Measurements from ENCODE around the gene KY.

KY gene

DNA sequence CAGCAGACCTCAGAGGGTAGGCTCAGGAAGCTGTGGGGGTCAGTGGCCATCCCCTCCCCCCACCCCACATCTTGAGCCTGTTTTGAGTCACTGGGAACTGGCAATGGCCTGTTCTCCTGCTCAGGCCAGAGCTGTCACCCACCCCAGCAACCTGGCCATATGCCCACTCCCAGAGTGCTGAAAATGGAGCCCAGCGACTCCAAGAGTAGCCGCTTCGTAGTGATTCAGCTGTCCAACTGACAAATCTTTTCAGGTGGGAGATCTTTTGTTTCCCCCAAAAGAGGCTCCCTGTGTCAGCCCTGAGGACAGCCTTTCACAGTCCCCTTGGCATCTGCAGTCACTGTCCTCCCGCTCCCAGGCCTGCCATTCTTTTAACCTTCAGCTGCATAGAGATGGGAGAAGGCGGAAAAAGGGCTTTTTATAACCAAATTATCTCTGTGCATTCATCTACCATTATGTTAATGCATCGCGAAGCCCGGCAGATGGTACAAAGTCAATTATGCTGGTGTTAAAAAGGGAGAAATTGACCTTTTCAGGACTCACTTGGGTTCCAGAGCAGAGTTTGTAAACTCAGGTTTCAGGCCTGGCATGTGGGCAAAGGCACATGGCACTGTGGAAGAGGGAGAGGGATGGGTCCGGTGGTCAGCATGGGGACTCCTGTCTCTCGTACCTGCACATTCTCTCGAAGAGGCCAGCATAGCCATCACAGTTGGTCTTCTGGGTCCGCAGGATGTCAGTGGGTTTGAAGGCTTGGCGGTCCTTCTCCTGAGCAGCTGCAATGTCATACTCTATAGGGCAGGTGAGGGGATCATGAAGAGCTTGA lies 32.1 kb downstream of the KY start:
- no peak for DNase-seq

DNA sequence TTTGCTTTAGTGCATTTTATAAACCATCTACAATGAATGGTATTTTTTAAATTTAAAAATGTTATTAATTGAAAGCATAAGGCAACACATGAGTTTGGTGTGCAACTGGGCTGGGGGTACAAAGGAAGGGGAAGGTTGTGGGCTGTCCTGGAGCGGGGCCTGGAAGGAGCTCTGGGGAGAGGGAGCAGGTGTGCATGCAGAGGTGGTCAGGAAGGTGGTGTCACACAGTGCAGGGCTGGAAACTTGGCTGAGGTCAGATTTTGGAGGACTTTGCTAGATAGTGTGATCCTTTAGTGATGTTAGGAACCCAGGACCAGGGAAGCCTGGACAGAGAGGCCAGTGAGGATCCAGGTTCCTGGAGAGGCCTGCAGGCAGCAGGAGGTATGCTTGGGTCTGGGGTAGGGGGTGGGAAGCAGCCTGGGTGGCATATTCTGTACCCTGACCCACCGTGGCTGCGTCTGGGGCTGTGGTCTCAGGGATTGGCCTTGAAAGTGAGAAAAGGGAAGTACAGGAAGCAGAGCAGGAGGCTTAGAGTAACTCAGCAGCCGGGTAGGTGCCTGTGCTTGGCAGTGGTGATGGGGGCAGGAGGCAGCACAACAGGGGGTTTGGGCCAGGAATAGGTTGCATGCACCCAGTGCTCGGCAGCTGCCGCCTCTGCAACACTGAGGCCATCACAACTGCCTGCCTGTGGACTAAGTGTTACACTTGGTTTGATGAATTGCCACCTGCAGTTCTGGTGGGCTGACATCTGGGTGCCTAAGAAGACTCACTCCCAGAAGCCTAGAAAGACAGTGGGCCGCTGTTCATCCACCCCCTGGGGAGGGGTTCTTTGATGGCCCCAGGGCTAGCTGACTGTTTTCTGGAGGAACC lies 33.0 kb downstream of the KY start:
- no peak for DNase-seq

DNA sequence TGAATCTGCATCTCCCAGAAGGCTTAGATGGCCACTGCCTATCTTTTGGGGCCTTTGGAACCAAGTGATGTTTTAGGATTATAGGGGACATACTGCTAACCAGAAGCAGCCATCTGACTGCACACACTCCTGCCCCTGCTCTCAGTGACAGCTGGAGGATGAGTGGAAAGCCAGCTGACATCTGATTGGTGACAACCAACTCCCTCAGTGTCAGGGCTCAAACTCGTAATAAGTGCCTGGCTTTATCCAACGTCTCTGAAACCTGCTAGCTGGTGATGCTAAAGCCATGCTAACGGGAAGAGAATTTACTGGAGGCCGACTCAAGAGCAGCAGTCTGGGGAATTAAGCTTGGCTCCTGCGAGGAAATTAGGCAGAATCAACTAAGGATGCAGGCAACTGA lies 35.1 kb downstream of the KY start:
- no peak for DNase-seq

DNA sequence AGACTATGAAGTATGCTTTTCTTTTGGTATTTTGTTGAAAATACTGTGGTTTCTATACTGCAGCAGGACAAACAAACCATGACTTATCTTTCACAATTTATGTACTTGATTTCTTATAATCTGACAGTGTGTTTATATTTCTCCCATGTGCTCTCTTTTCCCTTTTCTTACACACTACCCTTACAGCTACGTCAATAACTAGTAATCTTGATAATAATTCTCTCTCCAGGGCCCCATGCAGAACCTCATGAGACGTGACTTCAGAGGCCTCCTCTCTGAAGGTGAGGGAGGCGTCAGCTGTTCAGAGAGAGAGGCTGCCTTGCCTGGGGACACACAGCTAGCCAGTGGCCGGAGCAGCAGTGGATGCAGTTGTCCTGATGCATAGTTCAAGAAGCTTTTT lies 35.9 kb downstream of the KY start:
- no peak for DNase-seq

DNA sequence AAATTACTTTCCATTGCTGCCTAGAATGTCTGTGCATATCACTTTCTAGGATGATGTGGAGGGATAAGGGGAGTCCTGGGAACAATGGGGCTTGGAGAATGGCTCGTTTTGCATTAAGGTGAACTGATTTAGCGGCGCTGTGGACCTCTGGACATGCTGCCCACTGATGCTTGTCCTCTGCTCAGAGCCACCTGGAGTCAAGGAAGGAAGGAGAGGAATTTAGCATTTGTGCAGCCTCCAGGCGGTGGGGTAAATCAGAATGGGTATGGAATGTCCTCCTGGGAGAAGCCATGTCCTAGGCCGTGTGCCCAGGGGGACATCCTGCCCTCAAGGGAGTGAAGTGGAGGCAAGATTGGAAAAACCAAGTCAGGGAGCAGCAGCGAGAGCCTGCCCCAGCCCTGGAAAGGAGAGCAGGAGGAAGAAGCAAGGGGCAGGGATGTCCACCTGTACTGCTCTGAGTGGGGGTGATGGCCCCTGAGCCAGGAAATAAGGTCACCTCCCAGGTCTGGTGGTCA lies 37.8 kb downstream of the KY start:
- no peak for DNase-seq

DNA sequence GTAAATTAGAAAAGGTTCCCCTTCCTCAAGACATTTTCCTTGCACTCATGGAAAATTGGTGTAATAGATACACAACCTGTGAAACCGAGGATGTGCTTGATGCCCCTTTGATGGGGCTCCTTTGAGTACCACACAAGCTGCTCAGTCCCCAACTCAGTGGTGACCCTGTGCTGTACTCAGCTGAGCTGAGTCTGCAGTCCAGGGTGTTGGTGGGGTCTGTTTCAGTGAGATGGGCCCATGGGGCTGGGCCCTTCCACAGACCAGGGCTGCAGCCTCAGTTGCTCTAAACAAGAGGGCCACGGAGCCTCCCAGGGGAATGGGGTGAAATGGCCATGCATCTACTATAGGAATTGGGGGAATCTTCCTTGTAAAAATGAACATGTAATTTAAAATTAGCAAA lies 39.3 kb downstream of the KY start:
- DNase-seq: no peak

DNA sequence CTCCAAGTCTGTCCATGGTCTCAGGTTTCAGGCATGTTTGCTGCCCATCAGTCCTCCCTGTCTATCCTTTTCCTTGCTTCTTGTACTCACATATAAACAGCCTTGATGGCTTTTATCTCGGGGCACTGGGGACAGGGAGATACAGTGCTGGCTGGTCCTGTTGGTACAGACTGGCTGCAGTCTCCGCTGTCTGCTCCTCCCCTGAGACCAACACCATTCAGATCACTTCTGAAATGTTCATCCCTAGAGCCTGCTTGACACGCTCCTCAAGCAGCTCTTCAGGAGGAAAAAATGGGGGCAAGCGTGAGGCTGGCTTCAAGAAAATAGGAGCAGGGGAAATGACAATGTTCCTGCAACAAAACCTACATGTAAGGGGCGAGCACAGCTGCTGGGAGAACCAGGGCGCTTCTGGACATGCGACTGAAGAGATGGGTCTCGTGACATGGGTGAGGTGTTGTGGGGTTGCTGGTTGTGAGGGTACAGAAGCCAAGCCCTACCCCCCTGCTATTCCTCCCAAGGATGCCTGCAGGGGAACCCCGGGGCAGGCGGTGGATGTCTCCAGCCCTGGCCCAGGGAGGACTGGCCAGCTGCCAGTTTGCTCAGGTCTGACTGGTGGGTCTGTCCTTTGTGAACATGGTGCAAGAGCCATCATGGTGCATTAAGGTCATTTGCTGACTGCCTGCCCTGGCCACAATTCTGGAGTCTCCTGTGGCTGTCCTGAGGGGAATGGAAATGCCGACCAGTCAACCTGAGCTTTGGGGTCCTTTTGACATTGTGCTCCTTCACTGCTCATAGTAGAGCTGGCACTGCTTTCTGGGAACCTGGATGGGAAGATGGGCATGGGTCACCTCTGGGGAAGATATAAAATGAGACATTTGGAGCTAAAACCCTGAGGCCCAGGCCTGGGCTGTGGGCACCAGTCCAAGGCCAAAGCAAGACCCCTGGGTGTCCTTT lies 40.1 kb downstream of the KY start:
- DNase-seq: no peak

DNA sequence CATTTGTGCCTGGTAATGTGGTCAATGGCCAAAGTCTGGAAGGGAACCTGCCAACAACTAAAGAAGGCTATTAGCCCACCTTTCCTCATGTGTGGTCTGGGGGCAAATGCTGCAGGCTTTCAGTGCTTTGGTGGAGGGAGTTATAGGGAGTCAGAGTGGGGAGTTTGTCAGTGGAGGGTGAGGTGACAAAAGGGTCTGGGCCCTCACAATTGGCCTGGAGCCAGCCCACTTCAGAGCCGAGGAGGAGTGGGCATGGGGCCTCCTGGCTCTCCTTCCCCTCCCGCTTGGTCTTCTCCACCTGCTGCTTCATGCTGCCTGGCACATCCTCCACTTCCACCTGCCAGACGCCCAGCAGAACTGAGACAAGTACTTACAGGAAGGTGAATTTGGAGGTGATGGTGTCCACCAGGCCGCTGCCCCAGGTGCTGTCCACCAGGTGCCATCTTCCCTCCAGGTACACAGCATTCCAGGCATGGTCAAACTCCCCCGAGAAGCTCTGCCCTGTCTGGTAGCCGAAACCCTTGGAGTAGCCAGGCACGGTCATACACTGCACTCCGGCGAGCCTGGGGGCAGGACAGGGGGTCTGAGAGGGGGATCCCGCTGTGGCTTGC lies 40.9 kb downstream of the KY start:
- DNase-seq: no peak

DNA sequence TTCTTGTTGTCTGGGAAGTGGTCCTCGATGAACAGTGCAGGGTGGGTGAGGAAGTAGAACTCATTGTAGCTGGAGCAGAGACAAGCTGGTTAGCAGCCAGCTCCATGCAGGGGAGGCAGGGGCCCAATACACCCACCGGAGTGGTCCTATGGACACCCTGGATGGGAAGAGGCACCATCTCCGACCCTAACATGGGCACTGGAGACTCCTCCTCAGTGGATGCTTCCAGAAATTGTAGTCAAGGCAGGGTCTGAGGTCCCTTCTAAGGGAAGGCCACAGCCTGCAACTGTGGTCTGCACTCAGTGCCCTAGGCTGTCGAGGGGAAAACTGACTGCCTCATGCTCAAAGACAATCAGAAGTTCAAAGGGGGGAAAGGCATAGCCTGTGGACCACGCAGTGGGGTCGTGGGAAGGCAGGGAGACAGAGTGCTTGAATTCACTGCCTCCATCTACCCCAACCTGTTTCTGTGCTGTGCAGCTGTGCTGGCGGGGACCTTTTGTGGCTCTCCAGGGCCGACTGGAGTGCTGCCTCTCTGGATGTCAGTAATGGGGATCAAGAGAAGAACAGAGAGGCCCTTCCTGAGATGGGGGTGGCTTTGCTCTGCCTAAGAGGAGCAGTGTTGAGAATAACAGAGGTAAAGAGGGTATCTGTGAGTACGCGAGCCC lies 41.9 kb downstream of the KY start:
- no peak for DNase-seq

DNA sequence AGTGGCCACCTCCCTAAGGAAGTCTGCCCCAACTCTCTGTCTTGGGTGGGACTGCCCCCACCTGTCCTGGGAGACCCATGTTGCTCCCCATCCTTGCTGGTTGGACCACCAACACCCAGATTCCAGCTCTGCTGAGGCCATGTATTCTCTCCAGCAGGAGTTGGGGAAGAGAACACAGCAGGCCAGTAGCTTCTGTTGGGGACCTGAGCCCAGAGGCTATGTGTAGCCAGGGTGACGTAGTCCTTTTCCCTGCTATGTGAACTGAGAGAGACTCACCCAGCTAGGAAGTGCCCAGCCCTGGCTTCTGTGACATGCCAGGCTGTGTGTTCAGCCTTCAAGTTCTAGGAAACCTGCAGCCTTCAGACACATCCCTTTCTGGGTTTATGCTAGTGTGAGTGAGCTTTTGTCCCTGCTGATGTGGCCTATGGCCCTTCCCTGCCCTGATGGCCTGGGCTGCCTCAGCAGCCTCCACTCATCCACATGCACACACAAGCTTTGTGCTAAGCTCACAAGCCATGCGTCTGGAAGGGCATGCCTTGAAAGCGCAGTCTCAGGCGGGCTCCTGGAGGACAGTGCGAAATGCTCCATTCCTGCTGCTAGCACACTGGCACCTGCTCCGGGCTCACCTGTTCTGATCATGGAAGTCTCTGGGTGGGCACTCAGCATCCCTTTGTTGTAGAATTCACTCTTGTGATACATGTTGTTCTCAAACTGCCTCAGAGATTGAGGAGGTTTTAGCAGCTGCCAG lies 42.6 kb downstream of the KY start:
- DNase-seq: no peak

DNA sequence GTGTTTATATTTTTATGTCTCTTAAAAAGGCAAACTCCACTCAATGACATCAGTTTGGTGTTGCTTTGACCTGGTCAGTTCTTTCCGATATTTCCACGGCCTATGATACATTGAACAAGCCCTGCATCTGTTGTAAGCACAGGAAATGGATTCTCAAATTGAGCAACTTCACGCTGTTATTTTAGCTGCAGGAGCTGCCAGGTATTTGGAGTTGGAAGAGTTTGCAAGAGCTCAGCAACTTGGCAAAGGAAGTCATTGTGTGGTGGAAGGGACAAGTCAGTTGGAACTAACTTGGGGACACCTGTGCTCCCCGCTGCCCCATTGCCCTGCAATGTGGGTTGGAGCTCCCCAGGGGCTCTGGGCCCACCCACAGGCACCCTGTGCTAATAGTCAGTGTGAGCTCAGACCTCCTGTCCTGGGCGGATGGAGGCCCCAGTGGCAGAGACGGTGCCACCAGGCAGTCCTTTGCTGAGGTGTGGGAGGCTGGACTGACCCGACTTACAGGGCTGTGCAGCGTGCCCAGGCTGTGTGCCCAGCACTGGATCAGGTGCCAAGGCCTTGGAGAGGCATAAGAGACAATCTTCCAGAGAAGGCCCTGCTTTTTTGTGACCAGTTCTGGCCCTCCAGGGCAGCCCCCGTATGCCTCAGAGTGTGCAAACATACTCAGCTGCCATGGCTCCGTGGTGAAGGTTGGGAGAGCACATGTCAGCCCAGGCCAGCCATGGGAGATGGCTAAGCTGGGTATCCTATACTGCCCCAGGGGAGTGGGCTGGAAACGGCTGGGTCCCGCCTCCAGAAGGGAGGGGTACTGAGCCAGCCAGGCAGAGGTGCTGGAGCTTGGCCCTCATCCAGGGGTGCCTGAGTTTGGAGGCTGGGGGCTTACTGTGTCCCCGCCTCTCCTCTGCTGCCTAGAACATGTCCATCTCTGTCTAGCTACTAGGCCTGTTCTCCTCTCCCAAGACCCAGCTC lies 43.5 kb downstream of the KY start:
- no peak for DNase-seq

DNA sequence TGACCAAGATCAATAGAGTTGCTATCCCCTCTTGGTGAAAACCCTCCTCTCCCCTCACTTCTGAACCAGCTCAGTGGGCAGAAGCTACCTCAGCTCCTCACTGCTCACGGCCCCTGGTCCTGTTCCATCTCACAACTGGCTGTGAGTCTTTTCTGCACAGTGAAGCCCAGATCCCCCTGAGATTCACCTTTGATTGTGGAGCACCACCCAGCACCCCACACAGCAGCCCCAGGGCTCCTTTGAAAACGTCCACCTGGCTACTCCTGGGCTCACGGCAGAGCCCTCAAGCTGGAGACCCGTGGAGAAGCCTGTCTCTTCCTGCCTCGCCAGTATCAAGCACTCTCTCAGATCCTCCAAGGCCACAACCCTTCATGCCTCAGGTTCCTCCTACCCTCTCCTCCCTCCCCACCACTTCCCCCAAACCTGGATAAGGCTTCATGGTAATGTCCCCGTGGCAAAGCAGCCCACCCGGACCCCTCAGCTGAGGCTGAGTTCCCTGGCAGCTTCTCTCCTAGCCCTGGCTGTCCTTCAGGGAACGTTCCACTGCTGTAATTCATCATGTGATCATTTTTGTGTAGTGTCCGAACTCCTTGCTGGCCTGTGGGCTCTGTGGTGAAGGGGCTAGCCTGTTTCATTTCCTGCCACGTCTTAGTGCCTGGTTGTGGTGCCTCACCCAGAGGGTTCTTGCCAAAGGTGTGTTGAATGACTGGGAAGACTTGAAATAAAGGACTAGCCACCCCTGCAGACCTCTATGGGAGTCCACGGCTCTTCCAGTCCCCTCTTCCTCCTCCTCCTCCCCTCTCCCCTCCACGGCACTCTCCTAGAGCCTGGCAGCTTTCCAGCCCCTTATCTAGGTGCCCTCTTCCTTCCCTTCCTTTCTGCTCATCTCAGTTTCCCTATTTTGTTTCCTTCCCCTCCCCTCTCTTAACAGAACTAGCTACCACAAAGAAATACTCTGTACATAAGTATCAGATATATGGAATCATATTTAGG lies 44.5 kb downstream of the KY start:
- no peak for DNase-seq

DNA sequence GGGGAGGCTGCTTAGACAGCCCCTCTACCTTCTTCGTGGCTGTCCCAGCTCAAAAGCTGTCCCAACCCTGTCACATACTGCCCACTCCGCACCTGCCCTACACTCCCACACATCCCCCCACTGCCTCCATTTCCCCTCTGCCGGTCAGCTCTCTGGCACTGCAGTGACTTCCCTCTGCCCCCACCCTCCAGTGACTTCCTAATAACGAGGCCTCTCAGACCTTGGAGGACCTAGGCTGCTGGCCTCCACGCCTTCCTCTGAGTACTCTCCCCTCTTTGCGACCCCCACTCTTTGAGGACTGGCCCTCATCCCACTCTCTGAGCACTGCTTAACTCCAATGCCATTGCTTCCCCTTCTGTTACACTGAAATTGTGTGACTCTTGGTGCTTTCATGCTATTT lies 45.3 kb downstream of the KY start:
- DNase-seq: no peak

DNA sequence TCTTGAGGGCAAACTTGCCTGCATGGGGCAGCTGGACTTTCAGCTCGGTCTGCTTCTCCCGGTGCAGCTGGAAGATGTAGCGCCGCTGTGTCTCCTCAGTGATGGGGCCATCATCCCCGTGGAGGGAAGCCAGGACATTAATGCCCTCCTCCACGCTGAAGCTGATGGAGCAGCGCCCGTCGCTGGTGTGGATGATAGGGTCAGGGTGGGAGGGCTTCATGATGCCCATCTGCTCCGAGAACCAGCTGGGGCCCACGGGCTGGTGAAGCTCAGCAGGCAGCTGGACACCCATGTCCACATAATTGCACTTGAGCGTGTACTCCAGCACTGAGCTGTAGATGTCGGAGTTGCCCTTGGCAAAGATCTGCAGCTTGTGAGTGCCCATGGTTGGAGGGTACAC lies 46.9 kb downstream of the KY start:
- DNase-seq: no peak

DNA sequence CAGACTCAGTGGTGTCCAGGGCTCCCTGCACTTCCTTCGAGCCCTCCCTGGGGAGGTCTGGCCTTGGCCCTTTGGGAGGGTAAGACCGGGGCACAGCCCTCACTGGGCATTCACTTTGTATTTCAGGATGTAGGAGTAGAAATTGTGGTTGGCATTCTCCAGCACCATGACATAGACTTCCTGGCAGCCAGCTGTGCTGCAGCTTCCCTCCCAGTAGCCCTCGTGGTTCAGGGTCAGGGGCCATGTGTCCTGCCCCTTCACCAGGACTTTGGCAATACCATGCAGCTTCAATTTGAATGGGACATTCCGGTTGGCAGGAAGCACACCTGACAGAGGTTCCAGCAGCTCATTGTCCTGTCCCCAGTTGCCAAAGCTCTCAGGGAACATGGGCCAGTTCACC lies 47.3 kb downstream of the KY start:
- no peak for DNase-seq

DNA sequence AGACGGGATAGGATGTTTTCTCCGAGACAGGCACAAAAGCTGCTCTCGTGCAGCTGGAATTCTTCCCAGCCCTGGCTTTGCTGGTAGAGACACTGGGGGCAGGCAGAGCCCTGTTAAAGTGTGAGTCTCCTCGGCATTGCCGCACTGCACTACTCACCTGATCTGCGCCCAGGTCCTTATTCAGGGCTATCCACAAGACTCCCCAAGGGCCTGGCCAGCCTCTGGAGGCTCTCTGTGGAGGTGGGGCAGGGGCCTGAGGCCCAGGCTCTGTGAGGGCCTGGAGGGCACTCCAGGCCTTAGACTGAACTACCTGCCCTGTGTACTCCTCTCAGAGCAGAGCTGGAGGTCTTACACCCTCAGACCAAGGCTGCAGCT lies 48.4 kb downstream of the KY start:
- DNase-seq: no peak

DNA sequence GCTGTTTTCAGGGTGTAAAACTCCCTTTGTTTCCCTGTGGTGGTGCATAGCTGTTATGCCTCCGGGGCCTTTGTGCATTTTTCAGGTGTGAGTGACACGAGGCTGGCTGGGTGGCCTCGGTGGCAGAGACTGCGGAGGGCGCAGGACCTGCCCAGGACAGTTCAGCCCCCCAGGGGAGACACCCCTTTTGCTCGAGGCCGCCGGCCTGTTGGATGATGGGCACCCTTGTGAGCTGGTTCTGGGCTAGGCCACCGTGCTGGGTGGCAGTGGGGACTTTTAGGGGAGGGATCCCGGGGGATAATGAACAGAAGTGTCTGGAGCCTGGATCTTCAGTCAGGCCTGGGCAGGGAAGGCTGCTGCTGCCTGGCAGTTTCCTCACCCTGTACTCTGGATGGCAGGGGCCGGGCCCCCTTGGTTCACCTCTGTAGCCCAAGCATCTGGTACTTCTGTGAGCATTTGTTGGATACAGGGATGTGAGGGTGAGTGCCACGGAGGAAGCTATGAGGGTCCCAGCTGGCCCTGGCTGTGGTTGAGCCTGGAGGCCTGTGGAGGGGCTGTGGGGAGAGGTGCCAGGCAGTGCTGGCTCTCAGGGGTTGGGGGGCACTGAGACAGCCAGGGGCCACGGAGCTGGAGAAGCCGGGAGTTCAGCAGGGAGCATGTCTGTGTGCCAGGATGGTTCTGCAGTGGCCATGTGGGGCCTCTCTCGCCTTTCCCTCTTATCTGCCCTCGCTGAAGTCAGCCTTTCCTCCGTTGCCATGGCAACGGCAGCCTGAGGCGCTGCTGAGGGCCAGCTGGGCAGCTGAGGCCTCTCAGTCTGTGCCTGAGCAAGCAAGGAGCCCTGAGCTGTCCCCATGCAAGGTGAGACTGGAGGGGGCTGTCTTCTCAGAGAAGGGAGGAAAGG lies 49.0 kb downstream of the KY start:
- DNase-seq: no peak
